Fibroblast of lung (primary cell): Measurements from ENCODE around the gene HMGN1.

Experiments
- EZH2 ChIP-seq: IDR thresholded peaks from 2 replicates; pipeline ENCODE4 v1.5.1; 2012; ENCODE audit warnings: low read length, control low read depth, mild to moderate bottlenecking; ENCODE audit errors: missing control alignments
- TF ChIP-seq, protein P1 (sequence below), 2 donors: IDR thresholded peaks in 1 of 2; conservative IDR thresholded peaks in 1 of 2; 1 replicate in 1 of 2; 2 replicates in 1 of 2; pipeline ENCODE4 v1.5.1; 2011 to 2012; ENCODE audit warnings: low read length in 2 of 2, control low read depth in 1 of 2, inconsistent platforms in 1 of 2, low read depth in 1 of 2, mild to moderate bottlenecking in 1 of 2

GRCh38 chr21:39392981-39393380 lies 44.1 kb upstream of the HMGN1 start:
- TF ChIP-seq, protein P1, sequence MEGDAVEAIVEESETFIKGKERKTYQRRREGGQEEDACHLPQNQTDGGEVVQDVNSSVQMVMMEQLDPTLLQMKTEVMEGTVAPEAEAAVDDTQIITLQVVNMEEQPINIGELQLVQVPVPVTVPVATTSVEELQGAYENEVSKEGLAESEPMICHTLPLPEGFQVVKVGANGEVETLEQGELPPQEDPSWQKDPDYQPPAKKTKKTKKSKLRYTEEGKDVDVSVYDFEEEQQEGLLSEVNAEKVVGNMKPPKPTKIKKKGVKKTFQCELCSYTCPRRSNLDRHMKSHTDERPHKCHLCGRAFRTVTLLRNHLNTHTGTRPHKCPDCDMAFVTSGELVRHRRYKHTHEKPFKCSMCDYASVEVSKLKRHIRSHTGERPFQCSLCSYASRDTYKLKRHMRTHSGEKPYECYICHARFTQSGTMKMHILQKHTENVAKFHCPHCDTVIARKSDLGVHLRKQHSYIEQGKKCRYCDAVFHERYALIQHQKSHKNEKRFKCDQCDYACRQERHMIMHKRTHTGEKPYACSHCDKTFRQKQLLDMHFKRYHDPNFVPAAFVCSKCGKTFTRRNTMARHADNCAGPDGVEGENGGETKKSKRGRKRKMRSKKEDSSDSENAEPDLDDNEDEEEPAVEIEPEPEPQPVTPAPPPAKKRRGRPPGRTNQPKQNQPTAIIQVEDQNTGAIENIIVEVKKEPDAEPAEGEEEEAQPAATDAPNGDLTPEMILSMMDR (conservative IDR thresholded peaks at IDR 0.05 in 1 of 2, IDR thresholded peaks at IDR 0.05 in 1 of 2; ENCODE audit: low read depth in 1 of 2, low read length in 2 of 2): no peak
- no peak for TF ChIP-seq EZH2
